Right lobe of liver (tissue), 6 donors: ENCODE measurements around the gene CDH23. TPM values are rescaled to one million over a fixed set of nuclear protein-coding genes. Genes with fewer than 3 reads are reported as not detected.

Experiments used
- ATAC-seq, 4 donors: fragments of 200-7000 bp; cut with Tn5 transposase; one replicate each; pipeline ENCODE4 v1.9.1; 2020; ENCODE audit warnings: mild to moderate bottlenecking in 4 of 4, moderate library complexity in 4 of 4
- DNase-seq, 3 donors: peaks; one replicate each; pipeline ENCODE4 v3.0.0-alpha.2; 2020
- H3K27ac ChIP-seq, 3 donors: fragments of 200-600 bp; one replicate each; pipeline ENCODE4 v1.8.0; 2022
- H3K27me3 ChIP-seq, 2 donors: fragments of 200-600 bp; one replicate each; pipeline ENCODE4 v1.8.0; 2022
- H3K36me3 ChIP-seq, 4 donors: fragments of 200-600 bp; sonication (generic) in 1 of 4; one replicate each; pipeline versions ENCODE4 v1.5.1 to v1.8.0; 2017 to 2022; ENCODE audit warnings: control low read depth in 1 of 4
- H3K4me1 ChIP-seq, 4 donors: fragments of 200-600 bp; sonication (generic) in 1 of 4; one replicate each; pipeline versions ENCODE4 v1.5.1 to v1.8.0; 2017 to 2022; ENCODE audit warnings: control low read depth in 1 of 4
- H3K4me3 ChIP-seq, 3 donors: fragments of 200-600 bp; one replicate each; pipeline ENCODE4 v1.8.0; 2022
- H3K9me3 ChIP-seq, 4 donors: fragments of 200-600 bp; sonication (generic) in 1 of 4; one replicate each; pipeline versions ENCODE4 v1.5.1 to v1.8.0; 2017 to 2022; ENCODE audit warnings: control low read depth in 1 of 4
- POLR2A ChIP-seq: fragments of 450-650 bp; IDR thresholded peaks from one replicate; pipeline ENCODE4 v1.6.1; 2017; ENCODE audit warnings: antibody characterized with exemption, mild to moderate bottlenecking
- WGBS: methylation state at CpG from one replicate; pipeline ENCODE4 v1.1.6; 2018; ENCODE audit warnings: low coverage, low lambda C conversion rate; ENCODE audit not compliant: insufficient coverage; ENCODE audit errors: missing lambda C conversion rate; 5-methylcytosine and 5-hydroxymethylcytosine counted together
- intact Hi-C, 2 donors: fragments of 100-400 bp; cut with DNase I; formaldehyde crosslinking; loops; one replicate each; pipeline versions ENCODE4 v1.11.2 to v1.14.1; 2022
- total RNA-seq, 6 experiments: library from RNA; depleted of rRNA in 2 of 6; stranded (reverse); fragments of >200 nt in 2 of 6; fragmentation: NEBNext Ultra II Directional in 3 of 6; extraction: Animal tissue kit (Norgen Biotek cat#: 25700) in 3 of 6; gene quantifications; one replicate each; pipeline versions ENCODE4 v1.1.0 to v1.2.4, GENCODE V29; 2016 to 2023
- TF ChIP-seq, protein P1 (sequence below), 4 donors: fragments of 200-600 bp in 3 of 4; fragments of 450-650 bp in 1 of 4; IDR thresholded peaks; one replicate each; pipeline versions ENCODE4 v1.5.1 to v1.8.0; 2016 to 2022; ENCODE audit warnings: antibody characterized with exemption in 4 of 4, mild to moderate bottlenecking in 2 of 4
- donor health status: DM: no; HTN: yes; CAD: no.
- donor health status: DM: no; HTN: no; CAD: no.
- donor health status: DM: no; HTN: no; CAD: no.
- donor health status: DM: no; HTN: yes; CAD: no.
- donor health status: DM: no; HTN: yes; CAD: no.

The CDH23 gene
- total RNA-seq, 6 experiments from 2014 or later, result 3.3 to 19.7 (median 6.3) TPM

DNA sequence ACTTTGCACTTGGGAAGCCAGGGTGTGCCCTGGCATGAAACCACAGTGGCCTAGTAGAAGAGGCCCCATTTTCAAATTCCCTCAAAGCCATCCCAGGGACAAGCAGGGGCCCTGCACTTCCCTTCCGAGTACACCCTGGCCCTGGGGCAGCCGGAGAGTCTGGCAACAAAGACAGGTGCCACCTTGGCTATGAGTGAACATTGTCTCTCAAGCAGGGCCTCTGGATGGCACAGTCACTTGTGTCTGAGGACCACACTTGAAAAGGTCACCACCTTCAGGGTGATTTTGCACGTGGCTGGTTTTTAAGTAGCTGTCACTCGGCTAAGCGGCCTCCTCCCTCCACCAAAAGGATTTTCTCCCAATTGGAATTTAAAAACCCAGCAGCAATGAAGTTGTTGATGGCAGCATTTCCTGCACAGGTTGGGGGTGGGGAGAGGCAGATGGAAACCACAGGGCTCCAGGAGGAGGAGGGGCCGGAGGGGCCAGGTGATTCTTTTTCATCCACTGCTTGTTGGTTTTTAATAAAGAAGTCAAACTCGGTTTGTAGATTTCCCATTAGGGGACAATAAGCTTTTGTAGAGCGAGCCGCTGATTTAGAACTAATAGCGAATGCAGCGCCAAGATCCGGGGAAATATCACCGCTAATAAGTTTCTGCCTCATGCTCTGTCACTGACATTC, 289.0 kb downstream of the CDH23 start:
- Histone ChIP-seq H3K27ac (no peak overlapping the region), H3K4me3 (no peak overlapping the region), H3K36me3 (no peaks in the 10 kb centered on the region), H3K9me3 (no peaks in the 10 kb centered on the region), H3K4me1 (no peaks in the 10 kb centered on the region), H3K27me3 (no peaks in the 10 kb centered on the region)
- DNase-seq (no peak), ATAC-seq (no peak)
- WGBS, result 88% methylated on average over 9 of the region's 13 CpGs
- TF ChIP-seq, protein P1, sequence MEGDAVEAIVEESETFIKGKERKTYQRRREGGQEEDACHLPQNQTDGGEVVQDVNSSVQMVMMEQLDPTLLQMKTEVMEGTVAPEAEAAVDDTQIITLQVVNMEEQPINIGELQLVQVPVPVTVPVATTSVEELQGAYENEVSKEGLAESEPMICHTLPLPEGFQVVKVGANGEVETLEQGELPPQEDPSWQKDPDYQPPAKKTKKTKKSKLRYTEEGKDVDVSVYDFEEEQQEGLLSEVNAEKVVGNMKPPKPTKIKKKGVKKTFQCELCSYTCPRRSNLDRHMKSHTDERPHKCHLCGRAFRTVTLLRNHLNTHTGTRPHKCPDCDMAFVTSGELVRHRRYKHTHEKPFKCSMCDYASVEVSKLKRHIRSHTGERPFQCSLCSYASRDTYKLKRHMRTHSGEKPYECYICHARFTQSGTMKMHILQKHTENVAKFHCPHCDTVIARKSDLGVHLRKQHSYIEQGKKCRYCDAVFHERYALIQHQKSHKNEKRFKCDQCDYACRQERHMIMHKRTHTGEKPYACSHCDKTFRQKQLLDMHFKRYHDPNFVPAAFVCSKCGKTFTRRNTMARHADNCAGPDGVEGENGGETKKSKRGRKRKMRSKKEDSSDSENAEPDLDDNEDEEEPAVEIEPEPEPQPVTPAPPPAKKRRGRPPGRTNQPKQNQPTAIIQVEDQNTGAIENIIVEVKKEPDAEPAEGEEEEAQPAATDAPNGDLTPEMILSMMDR (IDR thresholded peaks at IDR 0.05), result no peak
- no peak for TF ChIP-seq POLR2A
- intact Hi-C loops, result no loop called here

GRCh38 chr10:71687077-71687476, 290.4 kb downstream of the CDH23 start:
- DNase-seq, result no peak
- H3K4me1 ChIP-seq, result no peaks in the 10 kb centered on the region
- no peak overlapping the region for H3K4me3 ChIP-seq
- H3K36me3 ChIP-seq, result no peaks in the 10 kb centered on the region
- ATAC-seq, result no peak
- intact Hi-C loops, result no loop called here
- TF ChIP-seq, protein P1 (IDR thresholded peaks at IDR 0.05), result no peak
- TF ChIP-seq POLR2A, result no peak
- no CpG with 5 or more reads among the region's 5 CpGs for WGBS
- H3K27ac ChIP-seq, result no peak overlapping the region
- H3K27me3 ChIP-seq, result no peaks in the 10 kb centered on the region
- no peaks in the 10 kb centered on the region for H3K9me3 ChIP-seq

DNA sequence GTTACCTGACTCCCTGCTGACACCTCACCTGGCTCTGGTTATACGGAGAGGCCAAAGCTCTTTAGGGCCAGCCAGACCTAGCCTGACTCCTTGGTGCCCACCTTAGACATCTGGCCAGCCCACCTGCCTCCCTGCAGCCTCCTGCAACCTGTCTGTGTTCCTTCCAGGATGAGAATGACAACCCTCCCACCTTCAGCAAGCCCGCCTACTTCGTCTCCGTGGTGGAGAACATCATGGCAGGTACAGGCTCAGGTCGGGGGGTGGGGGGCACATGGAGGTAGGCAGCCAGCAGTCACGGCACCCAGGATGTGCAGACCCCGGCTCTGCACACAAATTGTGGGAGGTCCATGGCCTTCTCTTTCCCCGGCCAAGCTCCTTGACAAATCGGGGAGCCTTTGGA, 290.8 kb downstream of the CDH23 start:
- TF ChIP-seq, protein P1 (IDR thresholded peaks at IDR 0.05), result no peak
- no peak for TF ChIP-seq POLR2A
- DNase-seq, result no peak
- Histone ChIP-seq H3K27me3 (no peaks in the 10 kb centered on the region), H3K36me3 (no peaks in the 10 kb centered on the region), H3K4me1 (no peaks in the 10 kb centered on the region), H3K9me3 (no peaks in the 10 kb centered on the region), H3K27ac (no peak overlapping the region), H3K4me3 (no peak overlapping the region)
- intact Hi-C loops, result no loop called here
- ATAC-seq, result no peak
- 57% methylated on average over 6 of the region's 9 CpGs for WGBS

DNA sequence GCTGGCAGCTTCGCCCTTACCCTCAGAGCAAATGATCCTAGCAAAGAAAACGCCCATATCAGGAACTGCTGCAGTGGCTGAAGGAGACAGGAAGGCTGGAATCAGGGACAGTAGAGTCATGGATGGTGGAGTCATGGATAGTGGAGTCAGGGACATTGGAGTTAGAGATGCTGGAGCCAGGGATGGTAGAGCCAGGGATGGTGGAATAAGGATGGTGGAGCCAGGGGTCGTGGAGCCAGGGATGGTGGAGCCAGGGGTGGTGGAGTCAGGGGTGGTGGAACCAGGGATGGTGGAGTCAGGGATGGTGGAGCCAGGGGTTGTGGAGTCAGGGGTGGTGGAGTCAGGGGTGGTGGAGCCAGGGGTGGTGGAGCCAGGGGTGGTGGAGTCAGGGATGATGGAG, 291.5 kb downstream of the CDH23 start:
- no peaks in the 10 kb centered on the region for H3K9me3 ChIP-seq
- 92% methylated on average over 3 of the region's 3 CpGs for WGBS
- H3K27ac ChIP-seq, result no peak overlapping the region
- H3K36me3 ChIP-seq, result no peaks in the 10 kb centered on the region
- H3K27me3 ChIP-seq, result no peaks in the 10 kb centered on the region
- ATAC-seq (no peak), DNase-seq (no peak)
- TF ChIP-seq, protein P1 (IDR thresholded peaks at IDR 0.05), result no peak
- no peak for TF ChIP-seq POLR2A
- H3K4me3 ChIP-seq, result no peak overlapping the region
- no peaks in the 10 kb centered on the region for H3K4me1 ChIP-seq
- intact Hi-C loops, result no loop called here
